IMR-90 (cell line): ENCODE measurements around the gene VAT1L.

Experiments
- BHLHE40 ChIP-seq: fragments of 150-350 bp; IDR thresholded peaks from 2 replicates; pipeline ENCODE4 v1.6.1; 2016; ENCODE audit warnings: mild to moderate bottlenecking, low read depth, low read length
- ELK1 ChIP-seq: fragments of 150-350 bp; IDR thresholded peaks from 2 replicates; pipeline ENCODE4 v1.6.1; 2016; ENCODE audit warnings: low read depth, mild to moderate bottlenecking, low read length, moderate library complexity, borderline replicate concordance
- FOS ChIP-seq: fragments of 150-350 bp; IDR thresholded peaks from 2 replicates; pipeline ENCODE4 v1.6.1; 2016; ENCODE audit warnings: low read depth, low read length
- POLR2A ChIP-seq: IDR thresholded peaks from 2 replicates; pipeline ENCODE4 v1.6.1; 2012; ENCODE audit warnings: mild to moderate bottlenecking, low read depth, low read length
- RAD21 ChIP-seq: IDR thresholded peaks from 2 replicates; pipeline ENCODE4 v1.6.1; 2012; ENCODE audit warnings: low read length, improper control_type of control experiment
- SMC3 ChIP-seq: fragments of 150-350 bp; IDR thresholded peaks from 2 replicates; pipeline ENCODE4 v1.6.1; 2016; ENCODE audit warnings: low read depth, mild to moderate bottlenecking, antibody characterized with exemption, low read length, moderate library complexity
- USF2 ChIP-seq: fragments of 150-350 bp; IDR thresholded peaks from 2 replicates; pipeline ENCODE4 v1.6.1; 2017; ENCODE audit warnings: mild to moderate bottlenecking, antibody characterized with exemption, low read length, low read depth
- TF ChIP-seq, protein P1 (sequence below): conservative IDR thresholded peaks from 2 replicates; pipeline ENCODE4 v1.5.1; 2012; ENCODE audit warnings: mild to moderate bottlenecking, low read depth, low read length, improper control_type of control experiment

DNA sequence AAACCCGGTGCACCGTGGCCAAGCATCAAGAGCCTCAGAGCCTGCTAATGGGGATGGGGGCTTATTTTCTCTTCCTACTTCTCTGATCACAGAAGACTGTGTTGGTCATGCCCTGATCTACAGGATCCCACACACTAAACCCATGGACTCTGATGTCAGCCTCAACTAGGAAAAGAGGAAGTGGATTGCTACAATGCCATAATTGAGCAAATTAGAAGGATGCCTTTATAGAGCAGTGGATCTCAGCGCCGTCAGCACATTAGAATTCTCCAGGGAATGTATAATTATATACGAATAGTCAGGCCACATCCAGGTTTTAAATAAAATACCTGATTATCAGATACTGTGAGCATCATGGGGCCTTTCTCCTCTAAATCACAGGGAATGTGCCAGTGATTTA lies 64.8 kb downstream of the VAT1L start:
- TF ChIP-seq, protein P1, sequence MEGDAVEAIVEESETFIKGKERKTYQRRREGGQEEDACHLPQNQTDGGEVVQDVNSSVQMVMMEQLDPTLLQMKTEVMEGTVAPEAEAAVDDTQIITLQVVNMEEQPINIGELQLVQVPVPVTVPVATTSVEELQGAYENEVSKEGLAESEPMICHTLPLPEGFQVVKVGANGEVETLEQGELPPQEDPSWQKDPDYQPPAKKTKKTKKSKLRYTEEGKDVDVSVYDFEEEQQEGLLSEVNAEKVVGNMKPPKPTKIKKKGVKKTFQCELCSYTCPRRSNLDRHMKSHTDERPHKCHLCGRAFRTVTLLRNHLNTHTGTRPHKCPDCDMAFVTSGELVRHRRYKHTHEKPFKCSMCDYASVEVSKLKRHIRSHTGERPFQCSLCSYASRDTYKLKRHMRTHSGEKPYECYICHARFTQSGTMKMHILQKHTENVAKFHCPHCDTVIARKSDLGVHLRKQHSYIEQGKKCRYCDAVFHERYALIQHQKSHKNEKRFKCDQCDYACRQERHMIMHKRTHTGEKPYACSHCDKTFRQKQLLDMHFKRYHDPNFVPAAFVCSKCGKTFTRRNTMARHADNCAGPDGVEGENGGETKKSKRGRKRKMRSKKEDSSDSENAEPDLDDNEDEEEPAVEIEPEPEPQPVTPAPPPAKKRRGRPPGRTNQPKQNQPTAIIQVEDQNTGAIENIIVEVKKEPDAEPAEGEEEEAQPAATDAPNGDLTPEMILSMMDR, result no peak
- TF ChIP-seq POLR2A, result no peak
- TF ChIP-seq SMC3, result no peak
- TF ChIP-seq ELK1, result no peak
- no peak for TF ChIP-seq FOS
- TF ChIP-seq USF2, result no peak
- no peak for TF ChIP-seq RAD21
- no peak for TF ChIP-seq BHLHE40
